ENCODE measurements around the gene PNN. TPM values are rescaled to one million over a fixed set of nuclear protein-coding genes. Genes with fewer than 3 reads are reported as not detected.

The PNN gene
- total and polyA plus RNA-seq, 4 donors: 26.8 to 45.1 (median 37.7) TPM

DNA sequence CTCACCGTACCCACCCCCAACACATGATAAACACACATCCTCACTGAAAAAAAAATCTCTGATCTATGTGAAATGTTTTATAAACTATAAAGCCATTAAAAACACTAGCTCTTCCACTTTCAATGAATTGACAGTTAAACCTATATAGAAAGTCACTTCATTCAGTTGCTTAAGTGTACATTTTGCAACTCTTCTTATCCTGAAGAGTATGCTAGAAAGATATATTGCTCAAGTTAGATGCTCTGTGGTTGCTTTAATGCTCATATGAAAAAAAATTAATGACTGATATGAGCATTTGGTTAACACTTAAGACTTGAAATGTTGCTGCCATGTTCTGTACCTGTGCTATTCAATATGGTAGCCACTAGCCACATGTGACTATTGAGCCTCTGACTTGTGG, 37.6 kb downstream of the PNN start:
- Histone ChIP-seq H3K4me1 (ENCODE audit: control insufficient read depth in 5 of 5, insufficient read depth in 5 of 5, low read length in 5 of 5) (no peaks in the 10 kb centered on the region), H3K9me3 (ENCODE audit: control insufficient read depth in 4 of 4, insufficient read depth in 3 of 4, low read length in 3 of 4) (no peaks in the 10 kb centered on the region), H3K4me3 (no peak overlapping the region), H3K9ac (ENCODE audit: insufficient read depth in 1 of 2, low read length in 2 of 2) (no peak overlapping the region), H3K27me3 (ENCODE audit: control insufficient read depth in 3 of 3, insufficient read depth in 3 of 3, low read length in 2 of 3) (no peaks in the 10 kb centered on the region), H3K36me3 (ENCODE audit: control insufficient read depth in 4 of 4, insufficient read depth in 4 of 4, low read length in 4 of 4) (no peaks in the 10 kb centered on the region), H3K27ac (ENCODE audit: low read depth in 1 of 2, low read length in 1 of 2) (no peak overlapping the region)
- TF ChIP-seq, protein P1, sequence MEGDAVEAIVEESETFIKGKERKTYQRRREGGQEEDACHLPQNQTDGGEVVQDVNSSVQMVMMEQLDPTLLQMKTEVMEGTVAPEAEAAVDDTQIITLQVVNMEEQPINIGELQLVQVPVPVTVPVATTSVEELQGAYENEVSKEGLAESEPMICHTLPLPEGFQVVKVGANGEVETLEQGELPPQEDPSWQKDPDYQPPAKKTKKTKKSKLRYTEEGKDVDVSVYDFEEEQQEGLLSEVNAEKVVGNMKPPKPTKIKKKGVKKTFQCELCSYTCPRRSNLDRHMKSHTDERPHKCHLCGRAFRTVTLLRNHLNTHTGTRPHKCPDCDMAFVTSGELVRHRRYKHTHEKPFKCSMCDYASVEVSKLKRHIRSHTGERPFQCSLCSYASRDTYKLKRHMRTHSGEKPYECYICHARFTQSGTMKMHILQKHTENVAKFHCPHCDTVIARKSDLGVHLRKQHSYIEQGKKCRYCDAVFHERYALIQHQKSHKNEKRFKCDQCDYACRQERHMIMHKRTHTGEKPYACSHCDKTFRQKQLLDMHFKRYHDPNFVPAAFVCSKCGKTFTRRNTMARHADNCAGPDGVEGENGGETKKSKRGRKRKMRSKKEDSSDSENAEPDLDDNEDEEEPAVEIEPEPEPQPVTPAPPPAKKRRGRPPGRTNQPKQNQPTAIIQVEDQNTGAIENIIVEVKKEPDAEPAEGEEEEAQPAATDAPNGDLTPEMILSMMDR (IDR thresholded peaks at IDR 0.05; ENCODE audit: control extremely low read depth, extremely low read depth): no peak
- ATAC-seq (ENCODE audit: insufficient read depth, low FRiP score) (no peak), DNase-seq (no peak)
- 52 to 87% methylated on average over 1 of the region's 1 CpG for WGBS, 2 donors

DNA sequence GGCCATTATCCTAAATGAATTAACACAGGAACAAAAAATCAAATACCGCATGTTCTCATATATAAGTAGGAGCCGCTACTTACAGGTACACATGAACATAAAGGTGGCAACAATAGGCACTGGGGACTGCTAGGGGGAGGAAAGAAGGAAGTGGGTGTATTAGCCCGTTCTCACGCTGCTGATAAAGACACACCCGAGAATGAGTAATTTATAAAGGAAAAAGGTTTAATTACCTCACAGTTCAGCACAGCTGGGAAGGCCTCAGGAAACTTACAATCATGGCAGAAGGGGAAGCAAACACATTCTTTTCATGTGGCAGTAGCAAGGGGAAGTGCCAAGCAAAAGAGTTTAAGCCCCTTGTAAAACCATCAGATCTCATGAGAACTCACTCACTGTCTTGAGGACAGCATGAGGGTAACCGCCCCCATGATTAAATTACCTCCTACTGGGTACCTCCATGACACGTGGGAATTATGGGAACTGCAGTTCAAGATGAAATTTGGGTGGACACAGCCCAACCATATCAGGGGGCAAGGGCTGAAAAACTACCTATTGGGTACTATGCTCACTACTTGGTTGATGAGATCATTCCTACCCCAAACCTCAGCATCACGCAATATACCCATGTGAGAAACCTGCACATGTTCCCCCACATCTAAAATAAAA, 42.3 kb downstream of the PNN start:
- TF ChIP-seq, protein P1 (IDR thresholded peaks at IDR 0.05; ENCODE audit: control extremely low read depth, extremely low read depth): no peak
- ATAC-seq (ENCODE audit: insufficient read depth, low FRiP score) (no peak), DNase-seq (no peak)
- Histone ChIP-seq H3K27ac (ENCODE audit: low read depth in 1 of 2, low read length in 1 of 2) (no peak overlapping the region), H3K4me1 (ENCODE audit: control insufficient read depth in 5 of 5, insufficient read depth in 5 of 5, low read length in 5 of 5) (no peaks in the 10 kb centered on the region), H3K36me3 (ENCODE audit: control insufficient read depth in 4 of 4, insufficient read depth in 4 of 4, low read length in 4 of 4) (no peaks in the 10 kb centered on the region), H3K27me3 (ENCODE audit: control insufficient read depth in 3 of 3, insufficient read depth in 3 of 3, low read length in 2 of 3) (no peaks in the 10 kb centered on the region), H3K9ac (ENCODE audit: insufficient read depth in 1 of 2, low read length in 2 of 2) (no peak overlapping the region), H3K4me3 (no peak overlapping the region), H3K9me3 (ENCODE audit: control insufficient read depth in 4 of 4, insufficient read depth in 3 of 4, low read length in 3 of 4) (no peaks in the 10 kb centered on the region)
- 65 to 73% methylated on average over 8 of the region's 8 CpGs for WGBS, 2 donors

DNA sequence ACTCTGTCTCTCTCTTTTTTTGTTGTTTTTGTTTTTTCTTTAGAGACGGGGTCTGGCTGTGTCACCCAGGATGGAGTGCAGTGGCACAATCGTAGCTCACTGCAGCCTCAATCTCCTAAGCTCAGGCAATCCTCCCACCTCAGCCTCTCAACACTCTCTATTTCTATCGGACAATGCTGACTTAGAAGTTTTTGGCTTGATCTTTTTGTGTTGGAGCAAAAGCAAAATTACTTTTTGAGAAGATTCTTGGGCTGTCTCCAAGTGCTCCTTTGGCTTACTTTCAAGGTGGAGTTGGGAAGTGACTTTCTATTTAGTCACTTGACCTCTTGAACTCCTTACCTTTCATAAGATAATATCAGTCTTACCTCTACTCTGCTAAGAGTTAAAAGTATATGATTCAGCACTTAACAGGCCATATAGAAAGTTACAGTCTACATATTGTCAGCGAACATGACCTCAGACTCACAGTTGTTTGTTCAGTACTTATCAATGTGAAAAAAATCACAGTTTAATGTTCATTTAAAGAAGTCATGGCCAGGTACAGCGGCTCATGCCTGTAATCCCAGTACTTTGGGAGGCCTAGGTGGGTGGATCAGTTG, 43.2 kb downstream of the PNN start:
- no peaks in the 10 kb centered on the region for H3K9me3 ChIP-seq (ENCODE audit: control insufficient read depth in 4 of 4, insufficient read depth in 3 of 4, low read length in 3 of 4)
- H3K4me1 ChIP-seq (ENCODE audit: control insufficient read depth in 5 of 5, insufficient read depth in 5 of 5, low read length in 5 of 5): no peaks in the 10 kb centered on the region
- H3K4me3 ChIP-seq: no peak overlapping the region
- no peak for ATAC-seq (ENCODE audit: insufficient read depth, low FRiP score)
- WGBS, 2 donors: 60 to 80% methylated on average over 5 of the region's 5 CpGs
- TF ChIP-seq, protein P1 (IDR thresholded peaks at IDR 0.05; ENCODE audit: control extremely low read depth, extremely low read depth): no peak
- no peaks in the 10 kb centered on the region for H3K27me3 ChIP-seq (ENCODE audit: control insufficient read depth in 3 of 3, insufficient read depth in 3 of 3, low read length in 2 of 3)
- H3K36me3 ChIP-seq (ENCODE audit: control insufficient read depth in 4 of 4, insufficient read depth in 4 of 4, low read length in 4 of 4): no peaks in the 10 kb centered on the region
- no peak overlapping the region for H3K27ac ChIP-seq (ENCODE audit: low read depth in 1 of 2, low read length in 1 of 2)
- peak in 1 of 3 donors; percentile 7 for DNase-seq
- no peak overlapping the region for H3K9ac ChIP-seq (ENCODE audit: insufficient read depth in 1 of 2, low read length in 2 of 2)
